ACHN (cell line): ENCODE results near the gene PLCD4.

ENCODE experiments used
- DNase-seq: peaks from one replicate; pipeline ENCODE4 v3.0.0-alpha.2; 2015
- in situ Hi-C: cut with HindIII; loops from 2 replicates; pipeline ENCODE4 v1.10.0; 2017; ENCODE audit warnings: low sequenced_read_pairs, low pct_ligation_motif_present, low pct_unique_long_range_greater_than_20kb

PLCD4 gene

DNA sequence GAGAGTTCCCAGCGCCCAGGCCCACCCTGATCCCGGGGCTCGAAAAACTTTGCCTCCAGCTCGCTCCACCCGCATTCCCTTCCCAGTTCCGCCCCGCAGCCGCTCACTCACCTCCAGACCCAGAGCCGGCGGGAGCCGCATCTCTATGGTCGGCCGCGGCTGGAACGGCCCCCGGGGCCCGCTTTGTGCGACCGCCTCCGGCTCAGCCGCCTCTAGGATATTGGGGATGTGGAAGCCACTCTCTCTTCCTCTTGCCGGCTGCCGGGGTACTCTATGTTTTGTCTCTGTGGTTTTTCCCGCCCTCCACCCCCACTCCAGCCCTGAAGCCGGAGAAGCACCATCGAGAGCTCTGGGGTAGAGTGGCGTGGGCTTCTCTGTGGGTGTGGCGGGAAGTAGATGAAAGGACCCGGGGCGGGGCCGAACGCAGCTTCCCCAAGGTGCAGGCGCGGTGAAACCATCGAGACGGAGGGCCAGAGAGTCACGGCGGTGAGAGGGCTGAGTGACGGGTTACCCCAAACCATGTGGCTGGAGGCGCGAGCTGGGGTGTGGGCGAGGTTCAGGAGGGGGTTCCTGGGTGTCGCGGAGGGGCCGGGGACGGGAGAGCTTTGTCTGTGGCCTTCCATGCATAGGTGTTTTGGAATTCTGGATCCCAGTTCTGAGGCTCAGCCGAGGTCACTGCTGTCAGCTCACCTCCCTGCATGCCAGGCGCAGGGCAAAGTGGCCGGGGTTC, 51.7 kb downstream of the PLCD4 start, which contains the start of the genes BCS1L and ZNF142:
BCS1L (plus strand) TSS at position 426 of the 730 bp plus-strand sequence. CDS start 1,305 bp downstream, outside the sequence.
ZNF142 (minus strand) TSS at position 366 of the 730 bp plus-strand sequence. CDS start 3,194 bp downstream, outside the sequence.
- peak; percentile 90 for DNase-seq
- in situ Hi-C loops, result no loop called here

DNA sequence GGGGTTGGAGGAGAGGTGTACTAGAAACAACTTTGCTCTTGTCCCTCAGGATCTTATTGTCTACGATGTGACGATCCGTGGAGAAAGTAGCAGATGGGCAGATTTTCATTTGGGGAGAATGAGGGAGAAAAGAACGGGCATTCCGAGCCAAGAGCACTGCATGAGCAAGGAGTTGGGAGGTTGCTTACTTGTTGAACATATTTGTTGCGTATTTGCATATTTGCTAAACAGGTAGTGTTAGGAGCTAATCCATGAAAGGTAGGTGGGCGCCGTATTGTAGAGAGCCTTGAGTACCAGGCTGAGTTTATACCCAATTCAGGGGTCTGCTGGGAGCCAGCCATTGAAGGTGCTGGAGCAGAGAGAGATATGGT, 52.3 kb downstream of the PLCD4 start:
- no peak for DNase-seq
- in situ Hi-C loops, result no loop called here

DNA sequence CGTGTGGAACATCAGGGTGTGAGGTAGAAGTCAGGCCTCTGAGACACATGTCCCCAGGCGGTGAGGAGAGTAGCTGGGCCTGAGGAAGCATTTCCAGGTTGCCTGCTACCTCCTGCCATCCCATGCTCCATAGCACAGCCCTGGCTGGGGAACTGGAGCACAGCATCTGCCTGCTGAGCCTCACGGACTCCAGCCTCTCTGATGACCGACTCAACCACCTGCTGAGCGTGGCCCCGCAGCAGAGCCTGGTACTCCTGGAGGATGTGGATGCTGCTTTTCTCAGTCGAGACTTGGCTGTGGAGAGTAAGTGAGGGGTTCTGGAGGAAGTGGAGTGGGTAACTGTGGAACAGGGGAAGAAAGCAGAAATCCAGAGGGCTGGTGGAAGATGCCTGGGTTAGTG, 54.7 kb downstream of the PLCD4 start:
- no peak for DNase-seq
- in situ Hi-C loops, result no loop called here

DNA sequence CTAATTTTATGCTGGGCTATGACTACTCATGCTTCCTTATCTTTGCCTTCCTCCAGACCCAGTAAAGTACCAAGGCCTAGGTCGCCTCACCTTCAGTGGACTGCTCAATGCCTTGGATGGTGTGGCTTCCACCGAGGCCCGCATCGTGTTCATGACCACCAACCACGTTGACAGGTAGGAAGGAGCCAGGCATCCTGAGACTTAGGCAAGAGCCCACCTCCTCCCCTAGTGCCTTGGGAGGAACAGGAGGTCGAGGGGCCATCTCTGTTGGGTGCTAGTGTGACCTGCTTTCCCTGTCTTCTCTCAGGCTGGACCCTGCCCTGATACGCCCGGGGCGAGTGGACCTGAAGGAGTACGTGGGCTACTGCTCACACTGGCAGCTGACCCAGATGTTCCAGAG, 55.1 kb downstream of the PLCD4 start:
- in situ Hi-C loops, result no loop called here
- no peak for DNase-seq

DNA sequence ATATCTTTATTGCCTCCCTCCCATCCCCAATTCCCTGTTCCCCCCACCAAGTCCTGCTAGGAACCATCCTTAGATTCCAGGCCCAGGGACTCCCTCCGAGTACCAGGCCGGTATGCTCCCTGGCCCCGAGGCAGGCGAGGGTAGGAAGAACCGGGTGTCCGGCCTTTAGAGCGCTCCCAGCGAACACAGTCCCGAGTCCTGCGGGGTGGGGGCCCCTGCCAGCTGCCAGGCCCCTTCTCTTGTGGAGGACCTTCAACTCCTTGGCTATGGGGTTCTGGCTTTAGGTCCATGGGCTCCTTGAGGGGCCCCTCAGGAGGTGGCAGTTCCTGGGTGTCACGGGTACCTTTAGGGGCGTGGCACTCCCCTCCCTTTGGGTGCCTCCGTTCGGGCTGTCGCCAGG, 56.2 kb downstream of the PLCD4 start:
- DNase-seq, result no peak
- in situ Hi-C loops, result no loop called here

DNA sequence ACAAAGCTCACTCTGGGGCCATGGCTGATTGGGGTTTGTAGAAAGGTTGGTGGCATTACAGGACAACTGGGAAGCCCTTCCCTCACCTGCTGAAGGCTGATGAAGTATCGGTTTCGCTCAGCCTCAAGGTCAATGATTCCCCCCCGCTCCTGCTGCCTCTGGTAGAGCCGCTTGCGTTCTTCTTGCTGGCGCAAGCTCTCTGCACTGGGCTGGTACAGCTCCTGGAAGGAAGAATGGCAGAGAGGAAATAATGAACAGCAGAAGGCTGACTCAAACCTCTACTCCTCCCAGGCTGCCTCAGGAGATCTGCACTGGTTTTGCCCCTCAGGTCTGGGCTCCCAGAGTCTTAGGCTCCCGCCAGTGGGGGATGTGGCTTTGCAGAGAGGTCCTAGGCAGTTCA, 57.0 kb downstream of the PLCD4 start:
- in situ Hi-C loops, result no loop called here
- no peak for DNase-seq

DNA sequence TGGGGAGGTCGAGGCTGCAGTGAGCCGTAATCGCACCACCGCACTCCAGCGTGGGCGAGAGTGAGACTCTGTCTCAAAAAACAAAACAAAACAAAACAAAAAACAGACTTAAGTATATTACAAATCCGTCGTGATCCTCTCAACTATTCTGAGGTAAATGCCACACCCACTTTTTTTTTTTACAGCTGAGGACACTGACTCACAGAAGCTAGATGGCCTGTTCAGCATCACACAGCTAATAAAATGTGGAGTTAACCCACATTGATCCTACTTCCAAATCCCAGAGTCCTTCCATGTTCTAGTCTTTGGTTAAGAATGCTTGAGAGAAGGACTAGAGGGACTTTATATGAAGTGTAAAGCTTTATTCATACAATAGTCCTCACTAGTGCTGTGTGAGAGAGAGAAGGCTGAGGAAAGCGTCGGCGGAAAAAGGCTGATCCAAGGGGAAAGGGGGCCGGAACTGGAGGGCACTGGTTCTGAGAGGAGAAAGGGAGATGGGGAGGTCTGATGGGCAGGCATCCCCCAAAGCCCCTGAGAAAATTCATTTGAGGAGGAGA, 63.5 kb downstream of the PLCD4 start:
- peak; percentile 45 for DNase-seq
- in situ Hi-C loops, result no loop called here

DNA sequence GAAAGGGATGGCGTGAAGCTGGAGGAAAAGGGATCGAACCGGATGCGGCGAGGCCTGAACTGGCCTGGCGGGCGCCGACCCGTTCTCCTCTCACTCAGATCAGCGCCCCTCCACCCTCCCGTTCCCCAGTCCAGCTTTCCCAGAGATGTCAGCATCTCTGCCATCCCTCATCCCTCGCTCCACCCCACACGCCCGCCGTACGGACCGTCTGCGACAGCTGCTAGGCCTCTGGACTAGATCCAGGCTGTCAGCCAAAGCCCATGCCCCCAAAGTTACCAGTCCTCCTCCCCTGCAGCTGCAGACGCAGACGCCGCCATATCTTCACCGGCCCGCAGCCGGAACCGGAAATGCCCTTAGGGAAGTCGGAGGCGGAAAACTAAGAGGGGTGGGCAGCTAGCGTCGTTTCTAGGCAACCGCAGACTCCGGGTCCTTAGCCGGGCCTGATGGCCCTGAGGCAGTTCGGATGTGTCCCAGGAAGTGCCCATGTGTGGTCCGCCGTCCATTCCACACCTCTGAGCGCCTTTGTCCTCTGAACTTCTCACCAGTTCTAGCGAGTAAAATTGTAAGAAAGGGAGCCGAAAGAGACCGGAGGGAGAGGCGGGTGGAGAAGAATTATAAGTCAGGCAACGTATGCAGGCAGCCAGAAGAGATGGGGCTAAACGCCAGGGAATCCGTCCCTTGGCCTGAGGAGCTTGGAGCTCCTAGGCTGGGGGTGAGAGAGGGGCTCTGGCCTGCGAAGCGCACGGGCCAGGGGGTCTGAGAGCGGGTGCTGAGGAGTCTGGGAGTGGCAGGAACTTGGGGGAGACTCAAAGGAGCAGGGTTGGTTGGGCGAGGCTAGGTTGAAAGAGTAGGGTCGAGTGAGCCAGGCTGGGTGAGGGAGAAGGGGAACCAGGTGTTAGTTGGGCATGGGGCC, 64.2 kb downstream of the PLCD4 start, which contains the start of the genes RNF25 and STK36:
RNF25 (minus strand) TSS at position 349 of the 913 bp plus-strand sequence; CDS start at position 317, 32 bp downstream.
STK36 (plus strand) TSS at position 433 of the 913 bp plus-strand sequence. CDS start 744 bp downstream, outside the sequence.
- in situ Hi-C loops, result no loop called here
- DNase-seq, result peak; percentile 87

DNA sequence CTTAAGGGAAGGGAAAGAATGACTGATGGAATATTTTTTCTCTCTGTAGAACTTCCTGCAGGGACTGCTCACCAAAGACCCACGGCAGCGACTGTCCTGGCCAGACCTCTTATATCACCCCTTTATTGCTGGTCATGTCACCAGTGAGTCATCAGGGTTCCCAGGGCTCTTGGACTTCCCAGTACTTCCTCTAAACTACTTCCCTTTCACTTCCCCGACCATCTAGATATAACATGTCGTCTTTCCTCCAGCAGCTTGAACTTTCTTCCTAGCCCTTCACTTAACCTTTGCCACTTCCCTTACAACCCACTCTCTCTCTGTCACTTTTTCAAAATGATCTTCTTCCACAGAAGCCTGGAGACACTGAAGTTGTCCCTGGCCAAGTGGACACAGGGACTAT, 71.4 kb downstream of the PLCD4 start:
- DNase-seq, result no peak
- in situ Hi-C loops, result no loop called here

DNA sequence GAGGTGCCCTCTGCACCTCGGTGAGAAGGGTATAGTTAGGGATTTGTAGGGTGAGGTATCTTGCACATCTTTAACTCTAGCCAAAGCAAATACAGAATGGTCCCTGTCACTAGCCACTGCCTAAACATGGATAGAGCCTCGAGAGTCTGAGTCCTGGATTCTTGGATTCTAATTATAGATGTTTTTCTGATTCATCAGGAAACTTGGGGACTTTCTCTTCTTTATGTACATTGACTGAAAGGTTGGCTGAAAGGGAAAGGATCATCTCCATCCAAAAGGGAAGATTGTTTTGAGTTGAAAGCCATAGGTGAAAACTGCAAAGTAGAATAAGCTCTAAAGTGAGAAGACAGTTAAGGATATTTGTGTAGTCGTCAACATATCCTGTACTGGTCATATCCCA, 72.4 kb downstream of the PLCD4 start:
- no peak for DNase-seq
- in situ Hi-C loops, result no loop called here
